Measurements from ENCODE around the gene AIFM1.

Gene AIFM1

GRCh38 chrX:130170752-130171445, 5.3 kb upstream of the AIFM1 start:
- DNase-seq: peak; percentile 35 to 59

DNA sequence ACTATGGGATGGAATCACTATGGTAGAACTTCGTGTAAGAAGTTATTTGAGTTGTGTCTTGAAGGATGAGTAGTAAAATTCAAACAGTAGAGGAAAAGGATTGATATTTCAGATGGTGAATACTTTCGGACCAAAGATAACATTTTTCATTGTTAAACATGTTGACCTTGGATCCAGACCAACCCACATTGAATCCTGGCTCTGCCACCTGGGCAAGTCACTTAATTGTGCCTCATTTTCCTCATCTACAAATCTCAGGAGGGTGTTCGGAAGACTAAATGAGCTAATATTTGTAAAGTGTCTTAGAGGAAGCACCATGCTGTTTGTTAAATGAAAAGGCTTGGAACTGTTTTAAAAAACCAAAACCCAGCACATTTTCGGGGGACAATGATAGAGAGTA, 1.4 kb upstream of the AIFM1 start:
- no peak for DNase-seq

DNA sequence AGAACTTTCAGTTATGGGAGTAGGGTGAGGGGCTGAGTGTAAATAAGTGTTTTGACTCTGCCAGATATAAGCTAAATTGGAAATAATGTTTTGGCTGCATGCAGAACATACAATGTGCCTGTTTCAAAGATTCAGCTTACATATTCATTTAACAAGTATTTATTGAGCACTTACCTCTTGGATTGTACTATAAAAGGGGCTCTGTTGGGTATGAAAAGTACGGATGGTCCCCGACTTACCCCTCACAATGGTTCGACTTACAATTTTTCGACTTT, 799 bp upstream of the AIFM1 start:
- no peak for DNase-seq

- peak in 1 of 2 experiments; percentile 53 for DNase-seq
These were observed 399 bp downstream of the AIFM1 start for GRCh38 chrX:130165181-130165702.

GRCh38 chrX:130163398-130163797, 2.2 kb downstream of the AIFM1 start:
- no peak for DNase-seq

DNA sequence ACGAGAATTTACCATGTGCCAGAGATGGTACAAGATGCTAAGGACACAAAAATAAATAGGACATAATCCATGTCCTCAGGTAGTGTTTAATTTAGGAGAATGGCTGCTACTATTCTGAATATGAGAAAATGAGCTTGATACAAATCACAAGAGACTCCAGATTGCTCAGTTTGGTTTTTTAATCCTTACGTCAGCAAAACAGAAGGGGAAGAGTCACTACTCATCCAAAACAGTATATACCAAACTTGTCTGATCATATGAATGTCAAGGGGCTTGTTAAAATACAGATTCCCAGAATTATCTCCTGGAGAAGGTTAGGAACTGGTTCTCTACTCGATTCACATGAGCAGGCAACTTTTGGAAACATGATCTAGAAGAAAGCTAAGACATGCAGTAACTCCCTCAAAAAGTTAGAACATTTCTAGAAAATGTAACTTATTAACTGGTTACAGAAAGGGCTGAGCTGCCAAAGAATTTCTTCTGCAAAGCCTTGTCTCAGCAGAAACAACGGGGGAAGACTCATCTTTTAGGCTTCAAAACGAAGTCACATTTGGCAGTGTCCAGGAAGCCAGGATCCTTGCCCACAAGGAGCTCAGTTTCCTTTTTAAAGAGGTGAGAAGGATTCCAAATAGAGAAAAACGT, 3.4 kb downstream of the AIFM1 start:
- DNase-seq: no peak

- no peak for DNase-seq
These were observed 5.9 kb downstream of the AIFM1 start for GRCh38 chrX:130159776-130160175.

- DNase-seq: no peak
These were observed 7.3 kb downstream of the AIFM1 start for GRCh38 chrX:130158311-130158710.

DNA sequence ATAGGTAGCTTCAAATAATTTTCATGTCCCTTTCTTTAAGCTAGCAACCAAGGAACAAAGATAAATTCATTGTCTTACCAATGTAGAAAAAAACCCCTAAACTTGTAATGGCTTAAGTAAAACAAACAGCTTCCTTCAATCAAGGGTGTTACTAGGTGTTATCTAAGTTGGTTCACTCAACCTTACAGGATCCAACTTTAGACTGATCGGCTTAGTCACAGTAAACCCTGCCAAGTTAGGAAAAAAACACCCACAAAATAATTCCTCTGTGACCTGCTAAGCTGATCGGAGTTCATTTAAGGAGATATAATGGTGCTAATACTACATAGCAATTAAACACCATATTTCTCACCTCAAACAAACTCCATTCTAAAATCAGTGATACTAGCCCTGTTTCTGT, 10.1 kb downstream of the AIFM1 start:
- DNase-seq: no peak

DNA sequence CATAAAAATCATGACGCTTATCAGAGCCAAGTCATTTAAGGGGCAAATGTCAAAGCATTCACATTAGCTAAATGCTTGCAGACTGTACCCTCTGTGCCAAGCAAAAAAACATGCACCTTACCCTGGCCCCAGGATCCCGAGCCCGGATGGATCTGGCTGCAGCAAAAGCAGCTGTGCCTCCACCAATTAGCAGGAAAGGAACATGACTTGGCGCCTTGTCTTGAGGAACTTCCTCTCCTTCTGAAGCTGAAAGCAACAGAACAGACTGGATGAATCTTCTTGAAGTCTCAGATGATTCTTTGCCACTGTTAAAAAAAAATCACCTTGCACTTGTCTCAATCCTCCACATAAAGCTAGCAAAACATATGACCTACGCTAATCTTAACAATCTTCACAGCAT, 18.0 kb downstream of the AIFM1 start:
- no peak for DNase-seq

DNA sequence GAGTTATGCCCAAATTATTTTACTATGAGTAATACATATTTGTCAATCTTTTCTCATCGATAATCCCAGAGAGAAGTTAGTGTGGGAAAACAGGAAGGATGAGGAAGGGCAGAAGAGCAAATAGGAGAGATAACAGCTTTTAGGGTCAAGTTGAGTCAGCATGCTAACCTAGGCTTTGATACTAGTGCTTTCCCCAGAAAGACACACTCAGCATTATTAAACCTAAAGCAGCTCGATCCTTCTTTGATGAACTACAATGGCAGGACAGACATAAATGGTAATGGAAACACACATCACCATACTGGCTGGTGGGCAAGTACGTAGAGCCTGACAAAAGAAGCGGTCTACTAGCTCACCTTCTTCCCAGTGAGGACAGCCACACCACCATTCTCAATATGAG, 20.5 kb downstream of the AIFM1 start:
- no peak for DNase-seq

DNA sequence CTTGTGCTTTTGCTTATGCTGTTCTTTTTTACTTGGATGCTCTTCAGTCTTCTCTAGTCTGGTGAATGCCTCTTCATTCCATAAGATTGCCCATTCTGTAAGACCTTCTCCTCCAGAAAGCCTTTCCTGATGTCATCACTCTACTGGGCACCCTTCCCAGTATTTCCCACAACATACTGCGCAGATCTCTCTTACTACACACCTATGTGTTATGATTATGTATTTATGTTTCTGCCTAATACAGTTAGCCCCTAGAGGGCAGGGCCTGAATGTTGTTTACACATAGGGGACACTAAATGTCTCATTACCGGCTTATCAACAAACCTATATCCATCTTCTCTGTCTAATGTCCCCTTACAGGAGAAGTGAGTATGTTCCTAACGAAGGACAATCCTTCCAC, 21.1 kb downstream of the AIFM1 start:
- no peak for DNase-seq

- peak; percentile 8 to 28 for DNase-seq
These were observed 26.0 kb downstream of the AIFM1 start for GRCh38 chrX:130139474-130140201.

GRCh38 chrX:130136961-130137360, 28.7 kb downstream of the AIFM1 start:
- DNase-seq: no peak

- DNase-seq: no peak
These were observed 29.1 kb downstream of the AIFM1 start for GRCh38 chrX:130136496-130136895.

DNA sequence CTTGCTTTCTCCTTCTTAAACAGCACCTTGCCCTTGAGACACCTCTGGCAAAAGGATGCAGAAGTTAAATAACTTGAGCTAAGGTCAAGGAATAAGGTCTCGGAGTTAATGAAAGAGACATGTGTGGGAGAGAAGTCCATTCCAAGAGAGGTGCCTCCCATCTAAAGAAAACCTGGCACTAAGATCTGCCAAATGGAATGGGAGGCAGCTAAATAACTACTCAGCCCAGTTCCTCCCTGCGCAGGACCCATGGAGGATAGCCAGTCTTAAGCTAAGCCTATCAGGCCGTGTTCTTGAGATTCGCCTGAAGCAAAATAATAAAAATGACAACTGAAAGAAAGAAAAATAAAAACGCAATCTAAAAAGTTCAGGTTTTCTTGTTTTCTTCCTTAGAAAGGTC, 34.7 kb downstream of the AIFM1 start:
- no peak for DNase-seq

GRCh38 chrX:130125091-130125874, 40.4 kb downstream of the AIFM1 start:
- no peak for DNase-seq

DNA sequence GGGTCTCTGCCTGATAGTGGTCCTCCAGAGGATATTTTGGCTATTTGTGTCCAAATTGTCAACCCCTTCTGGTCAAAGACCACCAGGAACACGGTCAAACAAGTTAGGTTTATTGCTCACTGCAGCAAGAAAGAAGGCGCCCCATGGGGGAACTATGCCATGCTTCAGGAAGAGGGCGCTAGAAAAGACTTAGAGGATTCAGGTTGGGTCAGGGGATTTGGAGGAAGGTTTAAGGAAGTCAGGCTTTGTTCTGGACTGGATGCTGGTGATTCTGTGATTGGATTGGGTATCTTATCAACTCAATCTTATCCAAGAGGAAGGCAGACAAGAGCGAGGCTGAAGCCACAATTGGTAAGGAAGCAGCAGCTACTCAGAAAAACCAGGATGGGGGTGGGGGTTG, 41.1 kb downstream of the AIFM1 start:
- DNase-seq: no peak

DNA sequence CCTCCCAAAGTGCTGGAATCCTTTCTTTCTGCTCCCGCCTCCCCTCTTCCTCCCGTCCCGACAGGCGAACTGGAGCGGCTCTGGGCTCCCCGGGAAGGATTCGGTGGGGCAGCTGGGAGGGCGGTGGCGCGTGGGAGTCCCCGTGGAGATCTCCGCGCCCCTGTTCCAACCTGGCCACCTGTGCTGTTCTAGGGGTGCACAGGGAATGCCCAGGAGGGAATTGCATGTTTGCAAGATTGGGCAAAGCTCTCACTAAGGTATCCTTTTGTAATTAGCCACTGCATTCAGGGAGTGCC, 44.2 kb downstream of the AIFM1 start:
- no peak for DNase-seq

DNA sequence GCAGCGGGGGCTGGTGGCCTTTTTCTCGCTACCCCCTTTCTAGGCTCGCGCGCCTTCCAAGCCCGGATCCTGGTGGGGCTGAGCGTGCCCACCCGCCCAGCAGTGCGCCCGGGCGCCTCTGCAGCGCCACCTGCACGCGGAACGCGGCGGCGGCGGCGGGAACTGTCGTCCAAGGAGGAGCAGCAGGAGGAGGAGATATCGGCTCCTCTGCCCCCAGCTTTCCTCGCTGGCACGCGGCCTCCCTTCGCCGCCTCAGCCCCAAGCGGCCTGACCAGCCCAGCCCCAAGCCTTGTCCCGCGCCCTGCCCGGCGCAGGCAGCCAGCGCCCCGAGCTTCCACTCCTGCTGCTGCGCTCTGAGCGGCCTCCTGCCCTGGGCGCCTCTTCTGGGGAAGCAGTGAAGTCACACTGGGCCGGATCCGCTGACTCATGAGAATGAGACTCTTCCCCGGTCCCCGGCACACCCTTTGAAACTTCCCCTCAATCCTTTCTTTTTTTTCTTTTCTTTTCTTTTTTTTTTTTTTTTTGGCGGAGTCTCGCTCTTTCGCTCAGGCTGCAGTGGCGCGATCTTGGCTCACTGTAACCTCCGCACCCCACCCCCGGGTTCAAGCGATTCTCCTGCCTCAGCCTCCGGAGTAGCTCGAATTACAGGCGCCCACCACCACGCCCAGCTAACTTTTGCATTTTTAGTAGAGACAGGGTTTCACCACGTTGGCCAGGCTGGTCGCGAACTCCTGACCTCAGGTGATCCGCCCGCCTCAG, 44.7 kb downstream of the AIFM1 start:
- no peak for DNase-seq

DNA sequence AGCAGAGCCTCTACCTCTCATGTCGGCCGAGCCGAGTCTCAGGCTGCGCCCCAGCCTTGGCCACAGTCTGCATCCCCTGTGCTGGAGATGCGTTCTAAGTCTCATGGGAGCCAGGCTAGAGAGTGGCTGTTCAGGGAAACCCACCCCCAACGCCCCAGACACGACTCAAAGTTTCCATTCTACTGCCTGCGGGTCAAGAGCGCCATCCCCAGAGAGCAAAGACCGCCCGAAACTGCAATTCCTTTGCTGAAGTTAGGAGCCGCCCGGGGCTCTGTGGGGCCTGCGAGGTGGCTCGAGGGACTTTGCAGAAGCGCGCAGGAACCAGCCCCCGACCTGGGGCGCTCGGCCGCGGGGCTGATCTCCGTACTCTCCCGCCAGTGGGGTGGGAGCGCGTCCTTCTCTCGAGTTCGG, 45.3 kb downstream of the AIFM1 start:
- DNase-seq: no peak

- DNase-seq: no peak
These were observed 46.2 kb downstream of the AIFM1 start for GRCh38 chrX:130119312-130119898.

Data from NCI-H187 (cell line).